Thoracic aorta (tissue), 2 donors: ENCODE data around the gene DLX5. TPM values are rescaled to one million over a fixed set of nuclear protein-coding genes. Genes with fewer than 3 reads are reported as not detected.

Experiments used
- ATAC-seq: fragments of 150-250 bp; one replicate; pipeline ENCODE4 v1.8.0; 2017; ENCODE audit warnings: low read depth; ENCODE audit not compliant: insufficient number of reproducible peaks, low FRiP score
- DNase-seq: peaks from one replicate; pipeline ENCODE4 v3.0.0-alpha.2; 2020; ENCODE audit warnings: low spot score
- H3K27ac ChIP-seq, 2 donors: fragments of 200-600 bp; sonication (generic); 1 replicate in 1 of 2; 2 replicates in 1 of 2; pipeline ENCODE4 v1.5.1; 2016; ENCODE audit warnings: mild to moderate bottlenecking in 2 of 2, moderate library complexity in 2 of 2
- H3K27me3 ChIP-seq: fragments of 200-600 bp; sonication (generic); replicated peaks from 2 replicates; pipeline ENCODE4 v1.6.0; 2016; ENCODE audit warnings: mild to moderate bottlenecking; ENCODE audit not compliant: insufficient read depth
- H3K36me3 ChIP-seq: fragments of 200-600 bp; sonication (generic); one replicate; pipeline ENCODE4 v1.5.1; 2016
- H3K4me1 ChIP-seq, 2 donors: fragments of 200-600 bp; sonication (generic); 1 replicate in 1 of 2; 2 replicates in 1 of 2; pipeline versions ENCODE4 v1.5.1 to v1.6.0; 2016; ENCODE audit warnings: low read depth in 2 of 2, mild to moderate bottlenecking in 1 of 2; ENCODE audit not compliant: control insufficient read depth in 1 of 2
- H3K4me3 ChIP-seq: fragments of 200-600 bp; sonication (generic); 2 replicates; pipeline ENCODE4 v1.5.1; 2016; ENCODE audit warnings: mild to moderate bottlenecking
- H3K9me3 ChIP-seq: fragments of 200-600 bp; sonication (generic); 2 replicates; pipeline ENCODE4 v1.5.1; 2016
- total RNA-seq, 2 donors: library from RNA; depleted of rRNA; stranded (reverse); fragments of >200 nt; gene quantifications; one replicate each; pipeline versions ENCODE4 v1.1.0 to v1.2.3, GENCODE V29; 2016
- TF ChIP-seq, protein P1 (sequence below): fragments of 200-600 bp; sonication (generic); IDR thresholded peaks from one replicate; pipeline ENCODE4 v1.5.1; 2019; ENCODE audit warnings: antibody characterized with exemption

DLX5 gene
- total RNA-seq, 2 donors from 2014 or later: 0.92 TPM; not detected in 1

DNA sequence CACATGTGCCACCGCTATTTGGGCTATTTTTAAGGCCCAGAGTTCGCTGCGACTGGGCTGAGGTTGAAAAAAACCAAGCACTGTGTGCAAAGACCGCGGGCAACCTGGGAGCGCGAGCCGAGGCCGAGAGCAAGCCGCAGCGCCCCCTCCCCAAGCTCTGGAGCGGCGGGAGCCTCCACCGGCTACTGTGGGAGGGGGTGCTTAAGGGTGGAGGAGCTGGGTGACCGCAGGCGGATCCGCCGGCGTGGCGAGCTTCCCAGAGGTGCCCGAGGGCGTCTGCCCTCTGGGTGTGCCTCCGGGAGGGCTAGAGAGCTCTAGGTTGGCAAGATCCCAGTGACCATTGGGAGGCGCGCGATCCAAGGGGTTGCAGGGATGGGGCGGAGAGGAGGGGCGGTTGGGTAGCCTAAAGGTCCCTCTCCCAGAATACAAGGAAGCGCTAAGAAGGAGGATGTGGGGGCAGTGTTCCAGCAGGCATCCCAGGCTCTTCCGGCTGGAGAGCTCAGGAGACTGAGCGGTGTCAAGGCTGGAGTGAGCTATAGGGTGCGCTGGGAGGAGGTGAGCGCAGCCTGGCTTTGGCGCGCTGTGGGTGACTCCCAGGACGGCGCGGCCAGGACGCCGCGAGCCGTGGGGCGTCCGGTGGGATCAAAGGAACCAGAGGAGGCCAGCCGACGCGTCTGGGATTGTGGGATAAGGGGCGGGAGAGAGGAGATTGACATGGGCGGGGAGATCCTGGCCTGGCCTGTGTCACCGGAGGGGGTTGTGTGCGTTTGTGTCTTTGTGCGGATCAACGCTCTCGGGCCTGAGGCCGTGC, 8.0 kb downstream of the DLX5 start:
- Histone ChIP-seq H3K27me3 (peaks cover 51% of the 10 kb centered on the region), H3K4me1 (peaks cover 4 to 31% of the 10 kb centered on the region in 2 donors), H3K4me3 (peak overlapping the region; percentile 13), H3K27ac (no peak overlapping the region), H3K36me3 (no peaks in the 10 kb centered on the region), H3K9me3 (no peaks in the 10 kb centered on the region)
- TF ChIP-seq, protein P1, sequence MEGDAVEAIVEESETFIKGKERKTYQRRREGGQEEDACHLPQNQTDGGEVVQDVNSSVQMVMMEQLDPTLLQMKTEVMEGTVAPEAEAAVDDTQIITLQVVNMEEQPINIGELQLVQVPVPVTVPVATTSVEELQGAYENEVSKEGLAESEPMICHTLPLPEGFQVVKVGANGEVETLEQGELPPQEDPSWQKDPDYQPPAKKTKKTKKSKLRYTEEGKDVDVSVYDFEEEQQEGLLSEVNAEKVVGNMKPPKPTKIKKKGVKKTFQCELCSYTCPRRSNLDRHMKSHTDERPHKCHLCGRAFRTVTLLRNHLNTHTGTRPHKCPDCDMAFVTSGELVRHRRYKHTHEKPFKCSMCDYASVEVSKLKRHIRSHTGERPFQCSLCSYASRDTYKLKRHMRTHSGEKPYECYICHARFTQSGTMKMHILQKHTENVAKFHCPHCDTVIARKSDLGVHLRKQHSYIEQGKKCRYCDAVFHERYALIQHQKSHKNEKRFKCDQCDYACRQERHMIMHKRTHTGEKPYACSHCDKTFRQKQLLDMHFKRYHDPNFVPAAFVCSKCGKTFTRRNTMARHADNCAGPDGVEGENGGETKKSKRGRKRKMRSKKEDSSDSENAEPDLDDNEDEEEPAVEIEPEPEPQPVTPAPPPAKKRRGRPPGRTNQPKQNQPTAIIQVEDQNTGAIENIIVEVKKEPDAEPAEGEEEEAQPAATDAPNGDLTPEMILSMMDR: no peak
- DNase-seq (no peak), ATAC-seq (no peak)

DNA sequence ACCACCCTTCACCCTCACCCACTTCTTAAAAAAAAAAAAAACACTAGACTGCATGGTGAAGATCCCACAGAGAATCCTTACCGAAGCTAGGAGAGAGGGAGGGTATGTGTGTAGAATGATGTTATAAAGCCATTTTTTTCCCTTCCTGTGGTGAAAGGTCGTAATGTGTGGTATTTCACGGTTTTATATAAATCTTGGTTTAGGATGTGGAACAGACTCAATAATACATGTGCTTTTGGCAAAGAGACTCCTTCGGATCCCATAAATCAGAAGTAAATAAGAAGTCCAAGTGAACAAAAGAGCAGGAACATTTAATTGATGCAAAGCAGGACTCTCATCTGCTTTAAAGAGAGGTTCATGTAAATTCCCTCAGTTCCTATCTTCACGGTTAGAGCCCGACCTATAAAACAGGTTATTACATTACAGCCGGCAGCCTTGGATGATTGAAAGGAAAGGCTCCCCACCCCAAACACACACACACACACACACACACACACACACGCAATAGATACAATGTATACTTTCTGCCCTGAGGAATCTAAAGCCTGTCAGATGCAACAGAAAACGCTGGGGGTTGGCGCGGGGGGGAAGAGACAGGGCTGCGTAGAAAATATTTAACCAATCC, 8.8 kb downstream of the DLX5 start:
- no peak overlapping the region for H3K4me3 ChIP-seq
- ATAC-seq: no peak

DNA sequence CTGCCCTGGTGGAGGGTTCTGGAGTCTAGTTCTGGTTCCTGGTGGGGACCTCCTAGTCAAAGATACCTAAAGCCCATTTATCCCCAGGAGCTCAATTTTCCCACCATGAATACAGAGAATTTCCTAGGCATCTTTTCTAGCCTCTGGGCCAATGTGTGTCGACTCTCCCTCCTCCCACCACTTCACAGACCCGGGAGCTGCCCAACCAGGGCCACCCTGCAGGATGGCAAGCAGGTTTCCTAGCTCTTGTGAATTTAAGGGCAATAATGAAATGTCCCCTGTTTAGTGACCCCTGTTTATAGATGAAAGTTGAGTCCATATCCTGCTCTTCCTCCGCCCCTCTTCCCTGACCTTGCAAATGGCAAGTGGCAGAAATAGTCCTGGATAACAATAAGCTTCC, 9.4 kb downstream of the DLX5 start:
- Histone ChIP-seq H3K9me3 (no peaks in the 10 kb centered on the region), H3K4me3 (no peak overlapping the region), H3K27ac (no peak overlapping the region), H3K36me3 (no peaks in the 10 kb centered on the region), H3K27me3 (peaks cover 55% of the 10 kb centered on the region), H3K4me1 (peaks cover 4 to 23% of the 10 kb centered on the region in 2 donors)
- no peak for ATAC-seq
- TF ChIP-seq, protein P1: no peak
- DNase-seq: no peak

More for the DNA sequence above, 8.8 kb downstream of the DLX5 start:
- no peaks in the 10 kb centered on the region for H3K36me3 ChIP-seq
- DNase-seq: no peak
- no peak overlapping the region for H3K27ac ChIP-seq
- TF ChIP-seq, protein P1: no peak
- no peaks in the 10 kb centered on the region for H3K9me3 ChIP-seq
- peaks cover 51% of the 10 kb centered on the region for H3K27me3 ChIP-seq
- peaks cover 4 to 24% of the 10 kb centered on the region in 2 donors for H3K4me1 ChIP-seq

DNA sequence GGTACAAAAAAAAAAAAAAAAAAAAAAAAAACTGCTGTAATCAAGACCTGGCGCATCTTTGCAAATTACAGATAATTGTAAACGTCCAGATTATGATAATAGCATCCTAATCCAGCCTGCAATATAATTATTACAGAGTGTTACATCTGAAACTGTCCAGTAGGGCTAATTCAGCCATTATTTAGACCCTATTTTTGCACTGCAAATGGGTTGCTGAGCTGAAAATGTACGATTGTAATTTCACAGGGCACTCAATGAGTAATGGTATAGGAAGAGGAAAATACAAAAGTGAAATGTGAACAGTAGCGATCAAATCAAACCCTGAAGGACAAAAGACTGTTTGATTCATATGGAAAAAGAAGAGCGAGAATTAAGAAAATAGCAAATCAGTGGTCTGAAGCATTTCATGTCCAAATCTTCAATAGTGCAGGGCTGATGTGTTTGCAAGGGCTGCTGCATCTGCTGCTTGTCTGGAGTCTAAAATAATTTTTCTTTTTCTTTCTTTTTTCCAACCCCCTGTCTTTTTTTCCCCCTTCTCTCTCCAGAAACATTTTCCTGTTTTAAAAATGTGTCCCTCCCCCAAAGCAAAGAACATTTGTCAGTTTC, 10.4 kb downstream of the DLX5 start:
- no peaks in the 10 kb centered on the region for H3K9me3 ChIP-seq
- H3K27me3 ChIP-seq: peaks cover 56% of the 10 kb centered on the region
- no peak for ATAC-seq
- no peaks in the 10 kb centered on the region for H3K36me3 ChIP-seq
- H3K27ac ChIP-seq: no peak overlapping the region
- no peak overlapping the region for H3K4me3 ChIP-seq
- peaks cover 4 to 23% of the 10 kb centered on the region in 2 donors for H3K4me1 ChIP-seq
- no peak for DNase-seq
- TF ChIP-seq, protein P1: peak; percentile 11

- DNase-seq (no peak), ATAC-seq (no peak)
- Histone ChIP-seq H3K9me3 (no peaks in the 10 kb centered on the region), H3K27me3 (peaks cover 52% of the 10 kb centered on the region), H3K36me3 (no peaks in the 10 kb centered on the region), H3K27ac (no peak overlapping the region), H3K4me3 (no peak overlapping the region), H3K4me1 (peaks cover 4 to 23% of the 10 kb centered on the region in 2 donors)
- TF ChIP-seq, protein P1: no peak
Measured at GRCh38 chr7:97013845-97014134, 10.8 kb downstream of the DLX5 start.
